K562 (cell line): ENCODE measurements around the gene NPR1. TPM values are rescaled to one million over a fixed set of nuclear protein-coding genes. Genes with fewer than 3 reads are reported as not detected.

Source experiments
- ARID2 ChIP-seq: fragments of 450-650 bp; IDR thresholded peaks from 2 replicates; pipeline ENCODE4 v1.6.1; 2017; ENCODE audit warnings: antibody characterized with exemption, mild to moderate bottlenecking
- BHLHE40 ChIP-seq: IDR thresholded peaks from 2 replicates; pipeline ENCODE4 v1.6.1; 2011; ENCODE audit warnings: low read length, improper control_type of control experiment
- DDX20 ChIP-seq: fragments of 450-650 bp; IDR thresholded peaks from 2 replicates; pipeline ENCODE4 v1.6.1; 2016; ENCODE audit warnings: missing genetic modification characterization, low read depth, mild to moderate bottlenecking, missing compliant biosample characterization, moderate library complexity
- FUS ChIP-seq: fragments of 200-400 bp; formaldehyde crosslinking; optimal IDR thresholded peaks from 2 replicates; pipeline ENCODE3; 2017; ENCODE audit warnings: low read depth, low read length
- GTF2F1 ChIP-seq: IDR thresholded peaks from 2 replicates; pipeline ENCODE4 v1.6.1; 2011; ENCODE audit warnings: low read depth, low read length, improper control_type of control experiment
- HCFC1 ChIP-seq: IDR thresholded peaks from 2 replicates; pipeline ENCODE4 v1.6.1; 2012; ENCODE audit warnings: low read depth, low read length, improper control_type of control experiment
- NFXL1 ChIP-seq: fragments of 450-650 bp; formaldehyde crosslinking; IDR thresholded peaks from 2 replicates; pipeline ENCODE4 v1.4.0; 2021; ENCODE audit warnings: mild to moderate bottlenecking
- SP2 ChIP-seq: IDR thresholded peaks from 2 replicates; pipeline ENCODE4 v1.6.1; 2011; ENCODE audit warnings: mild to moderate bottlenecking, low read depth, low read length, moderate library complexity; ENCODE audit not compliant: poor library complexity, severe bottlenecking; ENCODE audit errors: extremely low read depth
- TCF3 ChIP-seq: sonication (generic); formaldehyde crosslinking; IDR thresholded peaks from 2 replicates; pipeline ENCODE4 v1.4.0; 2020; ENCODE audit warnings: mild to moderate bottlenecking, missing genetic modification reagents
- TFAM ChIP-seq: fragments of 250-450 bp; sonication (Bioruptor Pico); conservative IDR thresholded peaks from 2 replicates; pipeline ENCODE4 v1.5.0; 2021; ENCODE audit warnings: mild to moderate bottlenecking, moderate library complexity
- ZNF174 ChIP-seq: fragments of 250-450 bp; sonication (Bioruptor Pico); IDR thresholded peaks from 2 replicates; pipeline ENCODE4 v1.4.0; 2020; ENCODE audit warnings: mild to moderate bottlenecking
- ZNF274 ChIP-seq: IDR thresholded peaks from 2 replicates; pipeline ENCODE4 v1.6.1; 2011; ENCODE audit warnings: low read depth, mild to moderate bottlenecking, low read length, moderate library complexity, borderline replicate concordance
- ZNF311 ChIP-seq: fragments of 250-450 bp; sonication (Bioruptor Pico); IDR thresholded peaks from 2 replicates; pipeline ENCODE4 v1.4.0; 2020; ENCODE audit warnings: mild to moderate bottlenecking, moderate library complexity
- polyA plus RNA-seq, 8 experiments: library from polyadenylated mRNA; depleted of rRNA in 4 of 8; stranded (reverse) in 5 of 8; unstranded in 3 of 8; fragments of >200 nt; fragmentation: Nextera tagmentation in 2 of 8; fragmentation: Illumina TruSeq in 1 of 8; extraction: Ambion mirVana in 2 of 8; extraction: Trizol in 1 of 8; gene quantifications; 2 replicates each; pipeline versions ENCODE4 v1.2.1 to v1.2.3, GENCODE V29; 2011 to 2014; ENCODE audit warnings: inconsistent platforms in 1 of 8, missing spikeins in 1 of 8
- total RNA-seq, 7 experiments: library from RNA; depleted of rRNA in 6 of 7; stranded (reverse); fragments of >200 nt in 6 of 7; fragmentation: Illumina TruSeq in 2 of 7; extraction: Trizol in 2 of 7; gene quantifications; 2 replicates each; pipeline versions ENCODE4 v1.2.1 to v1.2.3, GENCODE V29; 2011 to 2021; ENCODE audit warnings: low replicate concordance in 1 of 7
- TF ChIP-seq, protein P1 (sequence below): fragments of 250-450 bp; sonication (Bioruptor Pico); IDR thresholded peaks from 2 replicates; pipeline ENCODE4 v1.5.0; 2022; ENCODE audit warnings: mild to moderate bottlenecking
- TF ChIP-seq, protein P2 (sequence below): sonication (generic); formaldehyde crosslinking; IDR thresholded peaks from 2 replicates; pipeline ENCODE4 v1.8.0; 2022; ENCODE audit warnings: mild to moderate bottlenecking, missing genetic modification reagents, borderline replicate concordance
- TF ChIP-seq, protein P3 (sequence below): fragments of 450-650 bp; IDR thresholded peaks from one replicate; pipeline ENCODE4 v1.6.1; 2018; ENCODE audit warnings: mild to moderate bottlenecking, moderate library complexity; ENCODE audit not compliant: partially characterized antibody
- TF ChIP-seq, protein P4 (sequence below): fragments of 450-650 bp; formaldehyde crosslinking; IDR thresholded peaks from 2 replicates; pipeline ENCODE4 v1.4.0; 2020; ENCODE audit warnings: mild to moderate bottlenecking

The NPR1 gene
- total and polyA plus RNA-seq, 9 of the 15 experiments (the other 6 are each of a cell fraction or from before 2014, with no cell fraction given): 0.05 to 0.16 (median 0.06) TPM; not detected in 6

DNA sequence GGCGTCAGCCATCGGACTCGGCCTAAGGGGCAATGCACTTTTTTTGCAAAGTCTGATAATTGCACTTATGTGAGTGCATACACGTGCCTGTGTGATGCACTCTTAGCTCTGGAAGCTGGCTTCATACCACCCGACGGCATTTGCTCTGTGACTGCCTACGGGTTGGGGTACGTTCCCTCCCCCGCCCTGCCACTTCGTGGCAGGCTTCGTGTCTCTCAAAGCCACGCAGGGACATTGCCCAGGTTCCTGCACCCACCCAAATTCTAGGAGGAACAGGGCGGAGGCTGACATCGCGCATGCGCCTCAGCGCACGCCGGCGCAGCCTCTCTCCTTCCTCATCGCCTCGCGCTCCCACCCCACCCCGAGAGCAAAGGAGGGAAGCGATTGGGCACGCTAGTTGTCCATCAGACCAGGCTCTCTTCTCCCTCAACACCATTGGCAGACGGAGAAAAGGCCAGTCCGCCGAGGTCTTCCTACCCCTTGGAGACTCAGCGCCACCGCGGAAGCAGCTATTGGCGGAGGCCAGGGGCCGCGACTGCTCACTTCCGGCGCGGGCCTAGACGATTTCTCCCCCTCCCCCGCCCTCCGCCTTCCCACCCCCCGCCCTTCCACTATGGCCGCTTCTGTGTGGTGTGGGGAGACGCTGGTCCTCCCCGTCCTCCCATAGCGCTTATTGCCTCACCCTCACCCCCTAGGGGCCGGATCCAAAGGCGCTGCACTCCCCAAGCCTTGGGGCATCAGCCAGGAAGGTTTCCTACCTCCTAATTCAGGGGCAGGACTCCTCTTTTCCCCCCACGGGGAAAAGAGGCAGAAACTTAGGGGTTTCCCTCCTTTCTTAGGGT is 49.2 kb downstream of the NPR1 start, which contains the start of gene INTS3 (continued):
- TF ChIP-seq HCFC1 (peak; percentile 62), SP2 (peak; percentile 85), FUS (no peak), DDX20 (no peak), GTF2F1 (peak; percentile 49; the same call in 1 of the 2 replicates), TFAM (CRISPR knock-in tag) (no peak), ARID2 (no peak), TCF3 (CRISPR knock-in tag) (no peak), NFXL1 (CRISPR knock-in tag) (no peak), ZNF274 (no peak), BHLHE40 (peak; percentile 38; the same call in 1 of the 2 replicates), ZNF311 (no peak), ZNF174 (CRISPR knock-in tag) (no peak)
- TF ChIP-seq, protein P1, sequence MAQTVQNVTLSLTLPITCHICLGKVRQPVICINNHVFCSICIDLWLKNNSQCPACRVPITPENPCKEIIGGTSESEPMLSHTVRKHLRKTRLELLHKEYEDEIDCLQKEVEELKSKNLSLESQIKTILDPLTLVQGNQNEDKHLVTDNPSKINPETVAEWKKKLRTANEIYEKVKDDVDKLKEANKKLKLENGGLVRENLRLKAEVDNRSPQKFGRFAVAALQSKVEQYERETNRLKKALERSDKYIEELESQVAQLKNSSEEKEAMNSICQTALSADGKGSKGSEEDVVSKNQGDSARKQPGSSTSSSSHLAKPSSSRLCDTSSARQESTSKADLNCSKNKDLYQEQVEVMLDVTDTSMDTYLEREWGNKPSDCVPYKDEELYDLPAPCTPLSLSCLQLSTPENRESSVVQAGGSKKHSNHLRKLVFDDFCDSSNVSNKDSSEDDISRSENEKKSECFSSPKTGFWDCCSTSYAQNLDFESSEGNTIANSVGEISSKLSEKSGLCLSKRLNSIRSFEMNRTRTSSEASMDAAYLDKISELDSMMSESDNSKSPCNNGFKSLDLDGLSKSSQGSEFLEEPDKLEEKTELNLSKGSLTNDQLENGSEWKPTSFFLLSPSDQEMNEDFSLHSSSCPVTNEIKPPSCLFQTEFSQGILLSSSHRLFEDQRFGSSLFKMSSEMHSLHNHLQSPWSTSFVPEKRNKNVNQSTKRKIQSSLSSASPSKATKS (CRISPR knock-in tag): no peak
- TF ChIP-seq, protein P2, sequence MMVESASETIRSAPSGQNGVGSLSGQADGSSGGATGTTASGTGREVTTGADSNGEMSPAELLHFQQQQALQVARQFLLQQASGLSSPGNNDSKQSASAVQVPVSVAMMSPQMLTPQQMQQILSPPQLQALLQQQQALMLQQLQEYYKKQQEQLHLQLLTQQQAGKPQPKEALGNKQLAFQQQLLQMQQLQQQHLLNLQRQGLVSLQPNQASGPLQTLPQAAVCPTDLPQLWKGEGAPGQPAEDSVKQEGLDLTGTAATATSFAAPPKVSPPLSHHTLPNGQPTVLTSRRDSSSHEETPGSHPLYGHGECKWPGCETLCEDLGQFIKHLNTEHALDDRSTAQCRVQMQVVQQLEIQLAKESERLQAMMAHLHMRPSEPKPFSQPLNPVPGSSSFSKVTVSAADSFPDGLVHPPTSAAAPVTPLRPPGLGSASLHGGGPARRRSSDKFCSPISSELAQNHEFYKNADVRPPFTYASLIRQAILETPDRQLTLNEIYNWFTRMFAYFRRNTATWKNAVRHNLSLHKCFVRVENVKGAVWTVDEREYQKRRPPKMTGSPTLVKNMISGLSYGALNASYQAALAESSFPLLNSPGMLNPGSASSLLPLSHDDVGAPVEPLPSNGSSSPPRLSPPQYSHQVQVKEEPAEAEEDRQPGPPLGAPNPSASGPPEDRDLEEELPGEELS (CRISPR knock-in tag): no peak
- TF ChIP-seq, protein P3, sequence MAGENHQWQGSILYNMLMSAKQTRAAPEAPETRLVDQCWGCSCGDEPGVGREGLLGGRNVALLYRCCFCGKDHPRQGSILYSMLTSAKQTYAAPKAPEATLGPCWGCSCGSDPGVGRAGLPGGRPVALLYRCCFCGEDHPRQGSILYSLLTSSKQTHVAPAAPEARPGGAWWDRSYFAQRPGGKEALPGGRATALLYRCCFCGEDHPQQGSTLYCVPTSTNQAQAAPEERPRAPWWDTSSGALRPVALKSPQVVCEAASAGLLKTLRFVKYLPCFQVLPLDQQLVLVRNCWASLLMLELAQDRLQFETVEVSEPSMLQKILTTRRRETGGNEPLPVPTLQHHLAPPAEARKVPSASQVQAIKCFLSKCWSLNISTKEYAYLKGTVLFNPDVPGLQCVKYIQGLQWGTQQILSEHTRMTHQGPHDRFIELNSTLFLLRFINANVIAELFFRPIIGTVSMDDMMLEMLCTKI: no peak
- TF ChIP-seq, protein P4, sequence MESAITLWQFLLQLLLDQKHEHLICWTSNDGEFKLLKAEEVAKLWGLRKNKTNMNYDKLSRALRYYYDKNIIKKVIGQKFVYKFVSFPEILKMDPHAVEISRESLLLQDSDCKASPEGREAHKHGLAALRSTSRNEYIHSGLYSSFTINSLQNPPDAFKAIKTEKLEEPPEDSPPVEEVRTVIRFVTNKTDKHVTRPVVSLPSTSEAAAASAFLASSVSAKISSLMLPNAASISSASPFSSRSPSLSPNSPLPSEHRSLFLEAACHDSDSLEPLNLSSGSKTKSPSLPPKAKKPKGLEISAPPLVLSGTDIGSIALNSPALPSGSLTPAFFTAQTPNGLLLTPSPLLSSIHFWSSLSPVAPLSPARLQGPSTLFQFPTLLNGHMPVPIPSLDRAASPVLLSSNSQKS (CRISPR knock-in tag): no peak
